Renal cortex interstitium (tissue), 11 donors: ENCODE measurements around the gene PTPRT. TPM values are rescaled to one million over a fixed set of nuclear protein-coding genes. Genes with fewer than 3 reads are reported as not detected.
A peak's percentile ranks its signal among the peaks of the same experiment; 100 is the strongest.

Experiments
- DNase-seq, 11 donors: peaks; one replicate each; pipeline ENCODE4 v3.0.0-alpha.2; 2013; ENCODE audit warnings: low read depth in 9 of 11, low spot score in 4 of 11; ENCODE audit errors: extremely low read depth in 1 of 11
- polyA plus RNA-seq, 3 donors: library from polyadenylated mRNA; unstranded; fragments of 120-200 nt; gene quantifications; one replicate each; pipeline ENCODE4 v1.2.1, GENCODE V29; 2013; ENCODE audit not compliant: insufficient read length in 3 of 3

The PTPRT gene
- polyA plus RNA-seq, 3 donors, result 0.78 to 1.0 (median 0.86) TPM

- no peak for DNase-seq
Measured at GRCh38 chr20:42346189-42347170, 843.2 kb downstream of the PTPRT start.

GRCh38 chr20:42341654-42342053 lies 848.1 kb downstream of the PTPRT start:
- DNase-seq, result no peak

- DNase-seq, result no peak
Measured at GRCh38 chr20:42340368-42340767, 849.3 kb downstream of the PTPRT start.

GRCh38 chr20:42338294-42339201 lies 851.2 kb downstream of the PTPRT start:
- no peak for DNase-seq

GRCh38 chr20:42336576-42336975 lies 853.1 kb downstream of the PTPRT start:
- DNase-seq, result no peak

GRCh38 chr20:42319252-42320013 lies 870.3 kb downstream of the PTPRT start:
- DNase-seq, result no peak

GRCh38 chr20:42313704-42314103 lies 876.0 kb downstream of the PTPRT start:
- no peak for DNase-seq

GRCh38 chr20:42309050-42309449 lies 880.7 kb downstream of the PTPRT start:
- no peak for DNase-seq

GRCh38 chr20:42308171-42308570 lies 881.5 kb downstream of the PTPRT start:
- DNase-seq, result no peak

- DNase-seq, result no peak
Measured at GRCh38 chr20:42295592-42295991, 894.1 kb downstream of the PTPRT start.

- DNase-seq, result no peak
Measured at GRCh38 chr20:42294976-42295375, 894.7 kb downstream of the PTPRT start.

- no peak for DNase-seq
Measured at GRCh38 chr20:42281801-42282200, 907.9 kb downstream of the PTPRT start.

GRCh38 chr20:42276718-42277602 lies 912.7 kb downstream of the PTPRT start:
- DNase-seq, result peak in 1 of 11 donors; percentile 1

GRCh38 chr20:42274986-42275385 lies 914.7 kb downstream of the PTPRT start:
- DNase-seq, result no peak

GRCh38 chr20:42272516-42272915 lies 917.2 kb downstream of the PTPRT start:
- no peak for DNase-seq

GRCh38 chr20:42270539-42270938 lies 919.2 kb downstream of the PTPRT start:
- DNase-seq, result no peak

GRCh38 chr20:42267793-42268384 lies 921.8 kb downstream of the PTPRT start:
- no peak for DNase-seq

GRCh38 chr20:42261766-42262270 lies 927.9 kb downstream of the PTPRT start:
- DNase-seq, result no peak
